Midbrain (tissue), 1 donor: Measurements from ENCODE around the gene TSPAN1.

ENCODE experiments used
- DNase-seq: peaks from one replicate; lab custom pipeline; 2025; lab: John Stamatoyannopoulos, UW

TSPAN1 gene

DNA sequence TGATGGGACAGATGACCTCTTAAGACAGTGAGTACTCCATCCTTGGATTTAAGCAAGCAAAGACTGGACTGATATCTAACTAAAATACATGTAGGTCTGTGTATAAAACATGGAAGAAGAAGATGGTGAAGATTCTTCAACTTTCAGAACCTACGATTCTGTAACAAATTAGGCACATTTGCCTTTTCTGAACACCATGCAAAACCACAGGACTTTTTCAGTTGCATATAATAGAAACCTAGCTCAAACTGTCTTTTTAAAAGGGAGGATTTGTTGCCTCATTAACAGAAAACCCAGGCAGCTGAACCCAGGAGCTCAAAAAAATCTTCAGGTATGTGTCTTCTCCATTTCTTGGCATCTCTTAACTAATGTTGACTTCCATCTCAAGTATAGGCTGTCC is 14.7 kb upstream of the TSPAN1 start:
- DNase-seq = no peak

- no peak for DNase-seq
Observed at GRCh38 chr1:46166521-46167462, 8.1 kb upstream of the TSPAN1 start.

DNA sequence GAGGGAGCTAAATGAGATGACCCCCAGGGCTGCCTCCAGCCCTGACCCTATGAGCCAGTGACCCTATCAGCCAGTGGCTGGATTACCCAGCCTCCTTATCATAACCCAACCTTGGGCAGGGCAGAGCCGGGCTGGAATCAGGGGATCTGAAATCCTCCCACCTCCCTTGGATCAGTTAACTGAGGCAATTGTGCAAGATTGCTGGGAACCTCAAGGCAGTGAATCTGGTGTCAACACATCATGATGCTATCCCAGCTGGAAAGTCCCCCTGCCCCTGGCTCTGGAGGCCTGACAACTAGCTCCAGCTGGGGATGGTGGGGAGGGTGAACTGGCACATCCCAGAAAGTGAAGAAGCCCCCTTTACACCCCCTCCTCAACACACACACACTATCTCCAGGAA is 6.4 kb upstream of the TSPAN1 start:
- no peak for DNase-seq

DNA sequence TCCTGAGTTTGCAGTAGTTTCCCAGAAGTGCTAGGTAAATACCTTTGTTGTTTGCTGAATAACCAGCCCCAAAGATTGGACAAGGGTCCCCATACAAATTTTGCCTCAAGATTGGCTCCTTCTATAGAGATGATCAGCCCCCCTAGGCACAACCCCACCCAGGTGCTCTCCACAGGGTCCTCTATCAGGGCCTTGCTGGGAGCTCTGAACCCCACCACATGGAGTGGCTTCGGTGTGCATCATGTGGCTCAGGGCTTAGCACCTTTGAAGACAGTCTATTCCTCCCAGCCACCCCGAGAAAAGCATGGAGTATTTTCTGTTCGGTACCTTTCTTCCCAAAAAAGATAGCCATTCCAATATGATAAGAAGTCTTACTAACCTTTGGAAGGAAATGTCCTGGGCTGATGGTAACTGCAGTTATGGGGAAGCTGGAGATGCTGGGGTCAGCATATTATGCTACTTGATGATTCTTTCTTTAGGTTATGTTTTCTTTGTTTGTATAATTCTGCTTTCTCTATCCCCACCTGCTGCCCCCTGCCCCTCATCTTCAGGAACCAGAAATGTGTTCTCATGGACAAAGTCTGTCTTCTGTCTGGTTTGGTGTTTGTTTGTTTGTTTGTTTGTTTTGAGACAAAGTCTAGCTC is 5.0 kb upstream of the TSPAN1 start:
- no peak for DNase-seq

DNA sequence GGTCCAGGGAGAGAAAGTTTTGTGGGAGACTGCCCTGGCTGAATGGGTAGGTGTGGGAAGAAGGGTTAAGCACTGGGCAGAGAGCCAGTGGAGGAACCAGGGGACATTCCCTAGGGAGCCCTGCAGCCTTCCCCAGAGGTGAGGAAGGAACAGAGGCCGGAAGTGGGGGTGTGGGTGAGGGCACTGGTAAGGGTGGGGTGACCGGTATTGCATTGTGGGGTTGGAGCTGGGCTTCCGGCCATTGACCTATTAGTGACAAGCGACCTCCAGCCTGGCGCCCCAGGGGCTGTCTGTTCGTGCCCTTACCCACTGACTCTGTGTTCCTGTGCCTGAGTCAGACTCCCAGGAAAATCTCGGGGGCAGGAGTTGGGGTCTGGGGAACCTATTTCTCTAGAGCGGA is 3.5 kb upstream of the TSPAN1 start:
- DNase-seq = no peak

DNA sequence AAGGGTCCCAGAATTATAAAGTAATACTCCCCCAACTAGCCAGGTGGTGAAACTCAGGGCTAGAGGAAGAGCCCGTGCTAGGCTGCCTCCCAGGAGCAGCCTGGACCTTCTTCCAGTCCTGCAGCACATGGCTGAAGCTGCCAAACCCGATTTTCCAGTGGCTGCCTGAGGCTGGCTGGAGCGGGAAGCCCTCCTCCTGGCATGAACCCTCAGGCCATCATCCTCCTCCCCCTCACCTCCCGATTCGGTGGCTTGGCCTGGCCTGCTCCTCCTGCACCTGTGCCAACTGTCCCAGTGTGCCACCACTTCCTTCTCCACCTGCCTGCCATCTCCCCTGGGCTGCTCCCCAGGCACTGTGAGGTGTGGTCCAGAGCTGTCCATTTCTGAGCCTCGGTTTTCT is 3.0 kb upstream of the TSPAN1 start:
- no peak for DNase-seq

DNA sequence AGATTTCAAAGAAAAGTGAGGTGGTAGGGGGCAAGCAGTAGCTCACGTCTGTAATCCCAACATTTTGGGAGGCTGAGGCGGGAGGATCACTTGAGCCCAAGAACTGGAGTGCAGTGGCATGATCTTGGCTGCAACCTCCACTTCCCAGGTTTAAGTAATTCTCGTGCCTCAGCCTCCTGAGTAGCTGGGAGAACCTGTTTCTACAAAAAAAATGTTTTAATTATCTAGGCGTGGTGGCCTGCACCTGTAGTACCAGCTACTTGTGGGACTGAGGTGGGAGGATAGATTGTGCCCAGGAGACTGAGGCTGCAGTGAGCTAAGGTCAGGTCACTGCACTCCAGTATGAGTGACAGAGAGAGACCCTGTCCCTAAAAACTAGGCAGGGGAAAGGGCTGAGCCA is 2.6 kb upstream of the TSPAN1 start:
- DNase-seq = no peak

- no peak for DNase-seq
Observed at GRCh38 chr1:46173361-46173856, 1.5 kb upstream of the TSPAN1 start.

DNA sequence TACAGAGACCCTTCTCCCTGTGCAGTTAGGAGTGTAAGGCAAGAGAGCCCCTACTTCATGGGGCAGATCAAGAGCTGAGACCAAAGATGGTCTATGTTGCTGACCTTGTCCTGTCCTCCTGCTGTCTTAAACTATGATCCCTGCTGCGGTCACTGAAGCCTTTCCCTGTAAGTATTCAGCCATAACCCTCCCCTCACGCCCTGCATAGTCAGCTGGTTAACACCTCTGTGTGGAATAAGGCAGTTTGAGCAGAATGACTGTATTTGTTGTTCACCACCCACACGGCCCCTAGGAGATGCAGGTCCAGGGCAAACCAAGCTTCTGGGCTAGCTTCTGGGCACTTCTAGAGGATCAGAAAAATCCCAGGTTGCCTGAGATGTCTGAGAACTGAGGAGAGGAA is 356 bp downstream of the TSPAN1 start:
- DNase-seq = no peak

DNA sequence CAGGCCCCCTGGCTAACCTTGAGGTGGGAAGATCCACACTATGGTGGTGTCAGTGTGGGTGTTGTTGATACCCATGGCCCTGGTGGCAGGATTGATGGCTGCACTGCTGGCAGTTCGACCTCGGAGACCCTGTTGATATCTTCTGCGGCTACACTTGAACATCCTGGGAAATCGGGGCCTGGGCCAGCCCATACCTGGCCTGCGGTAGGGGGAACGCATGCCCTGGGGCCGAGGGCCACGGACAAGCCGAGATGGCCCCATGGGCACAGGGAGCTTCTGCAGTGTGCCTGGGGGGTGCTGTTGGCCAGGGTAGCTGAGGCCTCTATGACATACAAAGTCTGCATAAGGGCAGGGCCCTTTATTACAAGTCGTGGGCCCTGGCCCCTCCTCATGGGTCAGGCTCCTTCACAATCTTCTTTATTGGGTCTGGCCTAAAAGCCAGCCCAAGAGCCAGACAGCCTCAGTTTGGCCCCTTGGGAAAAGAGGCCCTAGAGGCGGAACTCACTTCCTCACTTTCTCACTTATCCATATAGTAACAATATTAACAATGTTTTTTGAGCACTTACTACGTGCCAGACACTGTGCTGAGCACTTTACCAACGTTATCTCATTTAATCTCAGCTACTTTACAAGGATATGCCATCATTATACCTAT is 1.5 kb downstream of the TSPAN1 start, which contains the start of gene P3R3URF:
TSS of gene P3R3URF (minus strand) at position 278 of the 655 bp plus-strand sequence. CDS start at position 261, 17 bp downstream.
- DNase-seq = no peak

DNA sequence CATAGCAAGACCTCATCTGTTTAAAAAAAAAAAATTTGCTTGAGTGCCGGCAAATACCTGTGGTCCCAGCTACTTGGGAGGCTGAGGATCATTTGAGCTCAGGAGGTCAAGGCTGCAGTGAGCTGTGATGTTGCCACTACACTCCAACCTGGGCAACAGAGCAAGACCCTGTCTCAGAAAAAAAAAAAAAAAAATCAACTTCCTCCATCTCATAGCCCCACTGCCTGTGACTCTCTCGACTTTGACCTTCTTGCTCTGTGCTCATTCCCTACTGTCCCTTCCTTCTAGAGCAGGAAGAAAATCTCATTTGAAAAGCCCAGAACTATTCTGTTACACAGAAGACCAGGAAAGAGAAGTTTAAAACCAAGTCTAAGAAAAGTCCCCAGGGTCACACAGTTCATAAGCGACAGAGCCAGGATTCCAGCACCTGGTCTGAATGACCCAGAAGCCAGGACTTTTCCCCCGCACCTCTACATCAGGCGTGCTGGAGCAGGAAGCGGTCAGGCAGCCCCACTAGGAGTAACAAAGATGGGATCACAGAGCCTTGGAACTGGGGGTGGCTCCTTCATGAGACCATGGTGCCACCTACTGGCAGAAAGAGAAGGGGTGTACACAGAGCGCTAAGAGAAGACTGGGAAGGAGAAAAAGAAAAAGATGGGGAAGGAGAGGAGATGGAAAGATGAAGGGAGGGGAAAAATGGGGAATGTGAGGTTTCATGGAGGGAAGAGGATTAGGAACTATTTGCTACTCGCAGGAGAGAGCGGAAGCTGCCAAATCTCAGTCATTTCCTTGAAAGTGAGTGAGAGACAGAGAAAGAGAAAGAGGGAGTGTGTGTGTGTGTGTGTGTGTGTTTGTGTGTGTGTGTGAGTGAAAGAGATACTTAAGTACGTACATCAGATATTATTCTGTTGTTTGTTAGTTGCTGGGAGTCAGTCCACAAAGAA is 4.5 kb downstream of the TSPAN1 start:
- DNase-seq = peak; percentile 88

GRCh38 chr1:46180082-46180616 is 5.3 kb downstream of the TSPAN1 start:
- peak; percentile 23 for DNase-seq

GRCh38 chr1:46181343-46182260 is 6.7 kb downstream of the TSPAN1 start:
- DNase-seq = no peak

- DNase-seq = no peak
Observed at GRCh38 chr1:46183079-46183847, 8.4 kb downstream of the TSPAN1 start.

GRCh38 chr1:46183926-46184557 is 9.2 kb downstream of the TSPAN1 start:
- no peak for DNase-seq

GRCh38 chr1:46184920-46185658 is 10.2 kb downstream of the TSPAN1 start:
- no peak for DNase-seq

GRCh38 chr1:46186076-46186475 is 11.2 kb downstream of the TSPAN1 start:
- DNase-seq = no peak
